ENCODE data around the gene JUND. TPM values are rescaled to one million over a fixed set of nuclear protein-coding genes. Genes with fewer than 3 reads are reported as not detected.

JUND gene
- total RNA-seq, 1 experiment from 2014 or later: 103 TPM

DNA sequence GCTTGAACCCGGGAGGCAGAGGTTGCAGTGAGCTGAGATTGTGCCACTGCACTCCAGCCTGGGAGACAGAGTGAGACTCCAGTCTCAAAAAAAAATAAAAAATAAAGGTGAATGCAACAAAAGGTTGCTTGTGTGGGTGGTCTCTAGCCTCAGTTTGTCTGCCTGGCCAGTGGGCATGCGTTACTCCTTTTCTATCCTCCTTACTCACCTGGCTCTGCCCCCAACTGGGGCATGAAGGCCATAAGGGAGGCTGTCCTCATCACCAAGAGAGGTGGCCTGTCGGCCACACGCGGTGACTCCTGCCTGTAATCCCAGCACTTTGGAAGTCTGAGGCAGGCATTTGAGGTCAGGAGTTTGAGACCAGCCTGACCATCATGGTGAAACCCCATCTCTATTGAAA lies 1.9 kb upstream of the JUND start:
- Mint-ChIP-seq H3K4me3 (no peak overlapping the region), H3K27me3 (ENCODE audit: low read depth) (peaks cover 5% of the 10 kb centered on the region; the same call in 1 of the 2 replicates), H3K27ac (peak overlapping the region in 1 of 3 experiments; percentile 90; a peak in 1 of 7 replicates), H3K4me1 (peaks cover 38 to 40% of the 10 kb centered on the region in 2 experiments), H3K36me3 (ENCODE audit: insufficient read depth in 1 of 3, low read depth in 3 of 3) (peaks cover 5 to 16% (median 14%) of the 10 kb centered on the region in 3 experiments; a peak in 6 of 7 replicates), H3K9me3 (peaks cover 0 to 4% of the 10 kb centered on the region in 2 experiments; a peak in 3 of 5 replicates)
- Histone ChIP-seq H3K9me3 (ENCODE audit: control insufficient read depth, low read depth, low read length) (no peaks in the 10 kb centered on the region), H2BK12ac (ENCODE audit: insufficient read length, low read depth, low read length) (no peak overlapping the region), H4K20me1 (ENCODE audit: control insufficient read depth, insufficient read depth, insufficient read length) (no peaks in the 10 kb centered on the region), H4K8ac (replicated peaks; ENCODE audit: insufficient read length, low read depth, low read length) (no peak overlapping the region), H3K4me1 (ENCODE audit: insufficient read depth, low read length) (no peaks in the 10 kb centered on the region; the same call in 1 of the 2 replicates), H2AFZ (ENCODE audit: low read length) (no peak overlapping the region), H3K27ac (ENCODE audit: insufficient read length, low read depth, low read length) (no peak overlapping the region), H3K9ac (ENCODE audit: extremely low read depth, insufficient read length, low read length) (no peak overlapping the region), H2BK20ac (ENCODE audit: low read depth, low read length, poor library complexity, severe bottlenecking) (no peak overlapping the region), H3K18ac (ENCODE audit: insufficient read length, low read depth, low read length) (no peak overlapping the region), H3K56ac (ENCODE audit: insufficient read length, low read depth, low read length) (no peak overlapping the region), H4K91ac (ENCODE audit: insufficient read length, low read depth, low read length) (no peak overlapping the region), H3K23me2 (ENCODE audit: insufficient read length, low read depth, low read length, poor library complexity, severe bottlenecking) (peaks cover 16% of the 10 kb centered on the region), H2AK5ac (ENCODE audit: insufficient read length, low read length) (no peak overlapping the region), H3K23ac (ENCODE audit: insufficient read length, low read depth, low read length) (no peak overlapping the region), H2BK15ac (ENCODE audit: low read depth, low read length) (no peak overlapping the region), H3K14ac (ENCODE audit: insufficient read depth, low read length) (no peak overlapping the region), H3K79me1 (ENCODE audit: insufficient read depth, low read depth, low read length, poor library complexity, severe bottlenecking) (peaks cover 3% of the 10 kb centered on the region), H2BK120ac (ENCODE audit: low read depth, low read length, poor library complexity, severe bottlenecking) (no peak overlapping the region), H3K27me3 (ENCODE audit: insufficient read depth, low read length) (no peaks in the 10 kb centered on the region), H4K5ac (ENCODE audit: insufficient read length, low read depth, low read length) (no peak overlapping the region), H3K4ac (ENCODE audit: low read depth, low read length) (no peak overlapping the region), H3K79me2 (ENCODE audit: insufficient read depth, low read length) (peaks cover 7% of the 10 kb centered on the region; the same call in 1 of the 2 replicates), H3K4me2 (ENCODE audit: insufficient read depth, insufficient read length, low read length) (no peak overlapping the region), H3T11ph (ENCODE audit: low read length) (no peak overlapping the region), H2BK5ac (ENCODE audit: insufficient read length, low read length) (no peak overlapping the region)
- TF ChIP-seq, protein P1, sequence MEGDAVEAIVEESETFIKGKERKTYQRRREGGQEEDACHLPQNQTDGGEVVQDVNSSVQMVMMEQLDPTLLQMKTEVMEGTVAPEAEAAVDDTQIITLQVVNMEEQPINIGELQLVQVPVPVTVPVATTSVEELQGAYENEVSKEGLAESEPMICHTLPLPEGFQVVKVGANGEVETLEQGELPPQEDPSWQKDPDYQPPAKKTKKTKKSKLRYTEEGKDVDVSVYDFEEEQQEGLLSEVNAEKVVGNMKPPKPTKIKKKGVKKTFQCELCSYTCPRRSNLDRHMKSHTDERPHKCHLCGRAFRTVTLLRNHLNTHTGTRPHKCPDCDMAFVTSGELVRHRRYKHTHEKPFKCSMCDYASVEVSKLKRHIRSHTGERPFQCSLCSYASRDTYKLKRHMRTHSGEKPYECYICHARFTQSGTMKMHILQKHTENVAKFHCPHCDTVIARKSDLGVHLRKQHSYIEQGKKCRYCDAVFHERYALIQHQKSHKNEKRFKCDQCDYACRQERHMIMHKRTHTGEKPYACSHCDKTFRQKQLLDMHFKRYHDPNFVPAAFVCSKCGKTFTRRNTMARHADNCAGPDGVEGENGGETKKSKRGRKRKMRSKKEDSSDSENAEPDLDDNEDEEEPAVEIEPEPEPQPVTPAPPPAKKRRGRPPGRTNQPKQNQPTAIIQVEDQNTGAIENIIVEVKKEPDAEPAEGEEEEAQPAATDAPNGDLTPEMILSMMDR (conservative IDR thresholded peaks at IDR 0.05): no peak
- WGBS (ENCODE audit: extremely low coverage, insufficient read length, low lambda C conversion rate): no CpG with 5 or more reads among the region's 5 CpGs
- DNase-seq: no peak

All from H9 (cell line).